Loucy (cell line): ENCODE measurements around the gene BPTF.
"Not testable (repeated sequence)": the region's sequence is repeated elsewhere in the genome, so short reads cannot be mapped to it uniquely, and the experiment has no call there.

Experiments
- H2AFZ ChIP-seq: fragments of 200-600 bp; sonication (generic); 2 replicates; pipeline ENCODE4 v1.6.0; 2016; ENCODE audit warnings: antibody characterized with exemption, mild to moderate bottlenecking, low read length, moderate library complexity
- H3F3A ChIP-seq: fragments of 200-600 bp; 2 replicates; pipeline ENCODE4 v1.6.0; 2016; ENCODE audit warnings: antibody characterized with exemption, low read depth, mild to moderate bottlenecking
- H3K27me3 ChIP-seq: fragments of 200-600 bp; sonication (generic); 2 replicates; pipeline ENCODE4 v1.6.1; 2014; ENCODE audit warnings: low read length, mild to moderate bottlenecking; ENCODE audit not compliant: insufficient read depth, poor library complexity, severe bottlenecking
- H3K36me3 ChIP-seq: fragments of 200-600 bp; sonication (generic); 2 replicates; pipeline ENCODE4 v1.6.1; 2016; ENCODE audit warnings: low read length; ENCODE audit not compliant: insufficient read depth
- H3K4me1 ChIP-seq: fragments of 200-600 bp; sonication (generic); 2 replicates; pipeline ENCODE4 v1.5.1; 2014; ENCODE audit warnings: low read length, mild to moderate bottlenecking; ENCODE audit not compliant: insufficient read depth, poor library complexity, severe bottlenecking
- H3K4me2 ChIP-seq: fragments of 200-600 bp; sonication (generic); 2 replicates; pipeline ENCODE4 v1.6.0; 2014; ENCODE audit warnings: antibody characterized with exemption, low read length, low read depth, mild to moderate bottlenecking; ENCODE audit not compliant: poor library complexity, severe bottlenecking
- H3K4me3 ChIP-seq: fragments of 200-600 bp; sonication (generic); 2 replicates; pipeline ENCODE4 v1.5.1; 2014; ENCODE audit warnings: low read length, mild to moderate bottlenecking, mixed read lengths; ENCODE audit not compliant: poor library complexity, severe bottlenecking
- H3K79me2 ChIP-seq: fragments of 200-600 bp; sonication (generic); 2 replicates; pipeline ENCODE4 v1.6.1; 2014; ENCODE audit warnings: low read length; ENCODE audit not compliant: insufficient read depth
- H3K9ac ChIP-seq: fragments of 200-600 bp; sonication (generic); 2 replicates; pipeline ENCODE4 v1.6.0; 2014; ENCODE audit warnings: mild to moderate bottlenecking, low read depth, low read length, moderate library complexity; ENCODE audit not compliant: poor library complexity, severe bottlenecking
- H3K9me2 ChIP-seq: fragments of 200-600 bp; sonication (generic); replicated peaks from 2 replicates; pipeline ENCODE4 v1.6.1; 2016; ENCODE audit warnings: low read depth, low read length, mixed read lengths
- H3K9me3 ChIP-seq: fragments of 200-600 bp; sonication (generic); 2 replicates; pipeline ENCODE4 v1.6.1; 2014; ENCODE audit warnings: mild to moderate bottlenecking, antibody characterized with exemption, low read length, low read depth; ENCODE audit not compliant: insufficient read depth
- H4K20me1 ChIP-seq: fragments of 200-600 bp; sonication (generic); 2 replicates; pipeline ENCODE4 v1.6.0; 2014; ENCODE audit warnings: antibody characterized with exemption, low read length, mild to moderate bottlenecking; ENCODE audit not compliant: insufficient read depth, poor library complexity, severe bottlenecking
- CTCF ChIP-seq: fragments of 200-600 bp; sonication (generic); conservative IDR thresholded peaks from 2 replicates; pipeline ENCODE4 v1.5.1; 2014; ENCODE audit warnings: mild to moderate bottlenecking, antibody characterized with exemption, low read length
- EZH2phosphoT487 ChIP-seq: fragments of 200-600 bp; IDR thresholded peaks from 2 replicates; pipeline ENCODE4 v1.6.1; 2018; ENCODE audit warnings: antibody characterized with exemption, mild to moderate bottlenecking, moderate library complexity, borderline replicate concordance

Gene BPTF

DNA sequence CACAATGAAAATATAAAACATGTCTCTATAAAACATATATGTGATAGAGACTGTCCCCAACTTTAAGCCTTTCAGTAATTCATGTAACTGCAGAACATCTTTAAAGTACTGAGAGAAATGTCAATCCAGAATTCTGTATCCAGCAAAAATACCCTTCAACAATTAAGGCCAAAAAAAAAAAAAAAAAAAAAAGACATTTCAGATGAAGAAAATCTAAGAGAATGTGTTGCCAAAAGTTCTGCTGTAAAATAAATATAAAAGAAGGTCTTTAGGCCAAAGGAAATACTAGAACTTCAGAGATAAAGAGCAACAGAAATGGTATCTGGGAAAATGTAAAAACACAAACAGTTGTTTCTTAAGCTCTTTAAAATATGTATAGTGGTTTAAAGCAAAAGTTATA, 17.3 kb downstream of the BPTF start:
- Histone ChIP-seq H3K4me3 (no peak overlapping the region), H3K9ac (no peak overlapping the region), H3K27me3 (no peaks in the 10 kb centered on the region), H4K20me1 (peaks cover 84% of the 10 kb centered on the region), H3K4me2 (peak overlapping the region; percentile 9), H2AFZ (no peak overlapping the region), H3K9me3 (no peaks in the 10 kb centered on the region), H3F3A (no peaks in the 10 kb centered on the region), H3K79me2 (peaks cover 96% of the 10 kb centered on the region), H3K9me2 (no peaks in the 10 kb centered on the region), H3K4me1 (peaks cover 29% of the 10 kb centered on the region), H3K36me3 (0 out of 2 replicates have a peak, but pooled peaks cover 4% of the 10 kb centered on the region)
- TF ChIP-seq EZH2phosphoT487 (no peak), CTCF (no peak)

- no peaks in the 10 kb centered on the region for H3K9me2 ChIP-seq
- H3K79me2 ChIP-seq = peaks cover 96% of the 10 kb centered on the region
- H3K4me1 ChIP-seq = peaks cover 27% of the 10 kb centered on the region
- H3K27me3 ChIP-seq = no peaks in the 10 kb centered on the region
- H3K9me3 ChIP-seq = no peaks in the 10 kb centered on the region
- no peak overlapping the region for H3K9ac ChIP-seq
- peaks cover 10% of the 10 kb centered on the region; the same call in 1 of the 2 replicates for H3K36me3 ChIP-seq
- H3F3A ChIP-seq = peaks cover 3% of the 10 kb centered on the region; the same call in 1 of the 2 replicates
- H3K4me2 ChIP-seq = no peak overlapping the region
- H3K4me3 ChIP-seq = no peak overlapping the region
- no peak for TF ChIP-seq EZH2phosphoT487
- no peak for TF ChIP-seq CTCF
- H4K20me1 ChIP-seq = peaks cover 83% of the 10 kb centered on the region
- H2AFZ ChIP-seq = no peak overlapping the region
Measured at GRCh38 chr17:67845374-67845773, 20.1 kb downstream of the BPTF start.

DNA sequence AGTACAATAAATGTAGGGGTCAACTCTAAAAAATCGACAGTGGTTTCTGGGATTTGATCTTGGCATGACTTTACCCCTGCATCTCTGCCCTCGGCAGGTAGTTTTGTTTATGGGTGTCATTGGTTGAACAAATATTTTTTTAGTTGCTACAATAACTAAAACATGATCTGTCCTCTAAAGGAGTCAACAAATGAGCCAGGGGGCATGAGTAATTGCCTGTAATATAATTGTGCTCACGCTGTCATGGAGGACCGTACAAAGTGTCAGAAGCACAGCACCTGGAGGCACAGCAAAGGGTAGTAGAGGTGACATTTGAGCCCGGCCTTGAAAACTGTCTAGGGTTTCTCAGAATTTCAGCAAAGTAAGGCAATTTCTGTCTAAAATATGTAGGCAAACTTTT, 22.9 kb downstream of the BPTF start:
- Histone ChIP-seq H3K36me3 (peaks cover 14% of the 10 kb centered on the region), H3K4me2 (peak overlapping the region; percentile 57), H3K4me1 (peaks cover 29% of the 10 kb centered on the region), H3K79me2 (peaks cover 99% of the 10 kb centered on the region), H4K20me1 (peaks cover 88% of the 10 kb centered on the region)
- not testable (repeated sequence) for H2AFZ ChIP-seq, H3K4me3 ChIP-seq, H3K9me3 ChIP-seq, H3F3A ChIP-seq, H3K27me3 ChIP-seq, H3K9ac ChIP-seq, H3K9me2 ChIP-seq

GRCh38 chr17:67848846-67849245, 23.5 kb downstream of the BPTF start:
- H3K4me3 ChIP-seq, H3K9ac ChIP-seq, H2AFZ ChIP-seq, H3K9me3 ChIP-seq, H3F3A ChIP-seq, H3K27me3 ChIP-seq, H3K9me2 ChIP-seq: not testable (repeated sequence)
- Histone ChIP-seq H3K79me2 (peaks cover 98% of the 10 kb centered on the region), H3K4me1 (peaks cover 29% of the 10 kb centered on the region), H3K4me2 (peak overlapping the region; percentile 57), H4K20me1 (peaks cover 88% of the 10 kb centered on the region), H3K36me3 (peaks cover 16% of the 10 kb centered on the region)
